ENCODE measurements around the gene VIPR2. TPM values are rescaled to one million over a fixed set of nuclear protein-coding genes. Genes with fewer than 3 reads are reported as not detected.
"Not testable (repeated sequence)": the region's sequence is repeated elsewhere in the genome, so short reads cannot be mapped to it uniquely, and the experiment has no call there.

Gene VIPR2
- total RNA-seq, 4 donors from 2014 or later, result 0.59 to 0.64 (median 0.60) TPM; not detected in 1

GRCh38 chr7:159000859-159001435, 143.7 kb downstream of the VIPR2 start:
- peaks cover 3% of the 10 kb centered on the region for H3K4me1 ChIP-seq
- H3K9me3 ChIP-seq, result no peaks in the 10 kb centered on the region
- H3K27me3 ChIP-seq, result peaks cover 29% of the 10 kb centered on the region
- no peak overlapping the region for H3K27ac ChIP-seq
- 84% methylated on average over 21 of the region's 21 CpGs for WGBS
- no peak overlapping the region for H3K4me3 ChIP-seq
- TF ChIP-seq EP300 (IDR thresholded peaks at IDR 0.05) (no peak), POLR2A (IDR thresholded peaks at IDR 0.05) (no peak), POLR2AphosphoS5 (IDR thresholded peaks at IDR 0.05) (no peak)
- TF ChIP-seq, protein P1, sequence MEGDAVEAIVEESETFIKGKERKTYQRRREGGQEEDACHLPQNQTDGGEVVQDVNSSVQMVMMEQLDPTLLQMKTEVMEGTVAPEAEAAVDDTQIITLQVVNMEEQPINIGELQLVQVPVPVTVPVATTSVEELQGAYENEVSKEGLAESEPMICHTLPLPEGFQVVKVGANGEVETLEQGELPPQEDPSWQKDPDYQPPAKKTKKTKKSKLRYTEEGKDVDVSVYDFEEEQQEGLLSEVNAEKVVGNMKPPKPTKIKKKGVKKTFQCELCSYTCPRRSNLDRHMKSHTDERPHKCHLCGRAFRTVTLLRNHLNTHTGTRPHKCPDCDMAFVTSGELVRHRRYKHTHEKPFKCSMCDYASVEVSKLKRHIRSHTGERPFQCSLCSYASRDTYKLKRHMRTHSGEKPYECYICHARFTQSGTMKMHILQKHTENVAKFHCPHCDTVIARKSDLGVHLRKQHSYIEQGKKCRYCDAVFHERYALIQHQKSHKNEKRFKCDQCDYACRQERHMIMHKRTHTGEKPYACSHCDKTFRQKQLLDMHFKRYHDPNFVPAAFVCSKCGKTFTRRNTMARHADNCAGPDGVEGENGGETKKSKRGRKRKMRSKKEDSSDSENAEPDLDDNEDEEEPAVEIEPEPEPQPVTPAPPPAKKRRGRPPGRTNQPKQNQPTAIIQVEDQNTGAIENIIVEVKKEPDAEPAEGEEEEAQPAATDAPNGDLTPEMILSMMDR (IDR thresholded peaks at IDR 0.05), result no peak
- peak in 1 of 2 donors; percentile 52 for DNase-seq (ENCODE audit: low spot score in 2 of 2)
- H3K36me3 ChIP-seq, result no peaks in the 10 kb centered on the region

DNA sequence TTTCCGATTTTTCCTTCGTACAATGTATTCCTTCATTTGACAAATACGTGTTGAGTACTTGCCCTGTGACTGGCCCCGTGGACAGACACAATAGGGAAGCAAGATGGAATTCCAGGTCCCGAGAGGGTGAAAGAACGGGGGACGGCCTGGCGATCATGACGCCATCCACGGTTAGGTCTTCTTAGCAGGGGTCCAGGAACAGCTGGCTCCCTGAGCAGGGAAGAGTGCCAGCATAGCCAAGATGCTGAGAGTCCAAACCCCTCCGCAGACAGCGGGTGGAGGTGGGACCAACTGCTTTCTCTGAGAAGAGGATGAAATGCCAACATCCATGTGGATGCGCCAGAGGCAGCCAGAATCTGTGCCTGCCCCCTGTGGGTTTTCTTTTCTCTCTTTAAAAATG, 144.6 kb downstream of the VIPR2 start:
- H3K36me3 ChIP-seq, result no peaks in the 10 kb centered on the region
- DNase-seq (ENCODE audit: low spot score in 2 of 2), result peak in 1 of 2 donors; percentile 49
- H3K4me3 ChIP-seq, result no peak overlapping the region
- WGBS, result 87% methylated on average over 13 of the region's 13 CpGs
- no peak overlapping the region for H3K27ac ChIP-seq
- H3K4me1 ChIP-seq, result peaks cover 3% of the 10 kb centered on the region
- peaks cover 38% of the 10 kb centered on the region for H3K27me3 ChIP-seq
- no peak for TF ChIP-seq POLR2AphosphoS5 (IDR thresholded peaks at IDR 0.05)
- no peak for TF ChIP-seq EP300 (IDR thresholded peaks at IDR 0.05)
- TF ChIP-seq, protein P1 (IDR thresholded peaks at IDR 0.05), result no peak
- TF ChIP-seq POLR2A (IDR thresholded peaks at IDR 0.05), result no peak
- no peaks in the 10 kb centered on the region for H3K9me3 ChIP-seq

GRCh38 chr7:158999496-158999895, 145.2 kb downstream of the VIPR2 start:
- H3K27me3 ChIP-seq, result peaks cover 44% of the 10 kb centered on the region
- DNase-seq (ENCODE audit: low spot score in 2 of 2), result peak in 1 of 2 donors; percentile 50
- H3K9me3 ChIP-seq, result no peaks in the 10 kb centered on the region
- TF ChIP-seq EP300 (IDR thresholded peaks at IDR 0.05) (no peak), POLR2A (IDR thresholded peaks at IDR 0.05) (no peak), POLR2AphosphoS5 (IDR thresholded peaks at IDR 0.05) (no peak)
- TF ChIP-seq, protein P1 (IDR thresholded peaks at IDR 0.05), result no peak
- H3K4me3 ChIP-seq, result no peak overlapping the region
- H3K4me1 ChIP-seq, result peaks cover 3% of the 10 kb centered on the region
- H3K36me3 ChIP-seq, result no peaks in the 10 kb centered on the region
- 87% methylated on average over 21 of the region's 21 CpGs for WGBS
- H3K27ac ChIP-seq, result no peak overlapping the region

DNA sequence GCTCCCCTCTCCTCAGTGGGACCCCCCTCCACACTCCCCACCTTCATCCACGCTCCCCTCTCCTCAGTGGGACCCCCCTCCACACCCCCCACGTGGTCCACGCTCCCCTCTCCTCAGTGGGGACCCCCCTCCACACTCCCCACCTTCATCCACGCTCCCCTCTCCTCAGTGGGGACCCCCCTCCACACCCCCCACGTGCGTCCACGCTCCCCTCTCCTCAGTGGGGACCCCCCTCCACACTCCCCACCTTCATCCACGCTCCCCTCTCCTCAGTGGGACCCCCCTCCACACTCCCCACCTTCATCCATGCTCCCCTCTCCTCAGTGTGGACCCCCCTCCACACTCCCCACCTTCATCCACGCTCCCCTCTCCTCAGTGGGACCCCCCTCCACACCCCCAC, 146.4 kb downstream of the VIPR2 start:
- not testable (repeated sequence) for DNase-seq (ENCODE audit: low spot score in 2 of 2); H3K9me3 ChIP-seq; H3K4me3 ChIP-seq; H3K27ac ChIP-seq; H3K36me3 ChIP-seq; H3K4me1 ChIP-seq
- H3K27me3 ChIP-seq, result peaks cover 54% of the 10 kb centered on the region
- 90% methylated on average over 2 of the region's 9 CpGs for WGBS

DNA sequence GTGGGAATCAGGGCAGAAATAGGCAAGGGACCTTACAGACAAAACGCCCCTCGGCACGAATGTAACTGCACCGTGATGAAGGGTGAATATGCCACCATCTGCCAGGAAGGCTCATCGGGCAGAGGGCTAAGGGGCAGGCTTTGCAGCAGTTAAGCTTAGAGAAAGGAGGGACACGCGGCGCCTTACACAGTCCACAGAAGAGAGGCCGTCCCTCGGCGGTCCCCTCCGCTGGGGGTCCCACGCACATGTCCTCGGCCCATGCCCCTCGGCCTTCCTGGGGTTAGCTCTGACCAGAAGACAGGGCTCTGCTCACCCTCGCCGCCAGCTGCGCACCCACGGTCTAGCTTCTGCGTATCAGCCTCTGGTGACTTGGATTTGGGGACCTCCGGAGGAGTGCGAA, 147.2 kb downstream of the VIPR2 start:
- WGBS, result 69% methylated on average over 16 of the region's 22 CpGs

More for the DNA sequence above, 147.2 kb downstream of the VIPR2 start:
- no peak for TF ChIP-seq POLR2A (IDR thresholded peaks at IDR 0.05)
- TF ChIP-seq, protein P1 (IDR thresholded peaks at IDR 0.05), result no peak
- TF ChIP-seq EP300 (IDR thresholded peaks at IDR 0.05), result no peak
- no peak for TF ChIP-seq POLR2AphosphoS5 (IDR thresholded peaks at IDR 0.05)
- H3K4me3 ChIP-seq, result no peak overlapping the region
- peak in 1 of 2 donors; percentile 67 for DNase-seq (ENCODE audit: low spot score in 2 of 2)
- no peaks in the 10 kb centered on the region for H3K36me3 ChIP-seq
- H3K27me3 ChIP-seq, result peaks cover 61% of the 10 kb centered on the region
- no peak overlapping the region for H3K27ac ChIP-seq
- H3K9me3 ChIP-seq, result no peaks in the 10 kb centered on the region
- peaks cover 3% of the 10 kb centered on the region for H3K4me1 ChIP-seq

Measured in suprapubic skin (tissue), 4 donors.